Panc1 (cell line): ENCODE measurements around the gene XAF1. TPM values are rescaled to one million over a fixed set of nuclear protein-coding genes. Genes with fewer than 3 reads are reported as not detected.
"Not testable (repeated sequence)": the region's sequence is repeated elsewhere in the genome, so short reads cannot be mapped to it uniquely, and the experiment has no call there.

Experiments
- ATAC-seq: fragments of 200-7000 bp; cut with Tn5 transposase; 2 replicates; pipeline ENCODE4 v1.9.1; 2020; ENCODE audit warnings: mild to moderate bottlenecking, moderate library complexity
- BruUV-seq: library from RNA; stranded (reverse); fragments of 400-500 nt; replicated peaks from 2 replicates; lab custom pipeline; 2021; lab: Mats Ljungman, UMichigan
- CTCF ChIA-PET: fragments of 300-600 bp; sonication (Branson Sonifier 250); formaldehyde crosslinking; loops from one replicate; lab custom pipeline; 2022; ENCODE audit warnings: antibody characterized with exemption; lab: Charles Lee
- POLR2A ChIA-PET: fragments of 300-600 bp; sonication (Branson Sonifier 250); formaldehyde crosslinking; loops from one replicate; lab custom pipeline; 2022; ENCODE audit warnings: antibody characterized with exemption; lab: Charles Lee
- DNase-seq: peaks from one replicate; pipeline ENCODE4 v3.0.0-alpha.2; 2010; ENCODE audit warnings: low read depth, low spot score
- H3K27ac ChIP-seq: 2 replicates; pipeline ENCODE4 v1.5.1; 2011; ENCODE audit warnings: mild to moderate bottlenecking, low read length, inconsistent platforms
- H3K27me3 ChIP-seq: fragments of 200-500 bp; sonication (Bioruptor generic); 2 replicates; pipeline ENCODE4 v1.6.0; 2014; ENCODE audit warnings: low read length, inconsistent platforms; ENCODE audit not compliant: control insufficient read depth, insufficient read depth
- H3K36me3 ChIP-seq: fragments of 200-500 bp; sonication (Bioruptor generic); 2 replicates; pipeline ENCODE4 v1.5.1; 2014; ENCODE audit warnings: inconsistent platforms, mild to moderate bottlenecking, low read length, moderate library complexity; ENCODE audit not compliant: control insufficient read depth, insufficient read depth
- H3K4me1 ChIP-seq: 2 replicates; pipeline ENCODE4 v1.5.1; 2011; ENCODE audit warnings: inconsistent platforms, mild to moderate bottlenecking, low read length, moderate library complexity; ENCODE audit not compliant: control insufficient read depth, insufficient read depth
- H3K4me3 ChIP-seq, 2 experiments: 2 replicates each; pipeline ENCODE4 v1.5.1; 2011 to 2012; ENCODE audit warnings: low read depth in 2 of 2, low read length in 2 of 2, mild to moderate bottlenecking in 2 of 2, inconsistent platforms in 1 of 2, moderate library complexity in 1 of 2
- H3K9me3 ChIP-seq: fragments of 200-500 bp; sonication (Bioruptor generic); 2 replicates; pipeline ENCODE4 v1.5.1; 2014; ENCODE audit warnings: low read depth, mild to moderate bottlenecking, inconsistent platforms, low read length, moderate library complexity; ENCODE audit not compliant: control insufficient read depth, insufficient read depth
- POLR2AphosphoS5 ChIP-seq: IDR thresholded peaks from 2 replicates; pipeline ENCODE4 v1.6.1; 2012; ENCODE audit warnings: mild to moderate bottlenecking, low read depth, low read length, moderate library complexity
- SIN3A ChIP-seq: IDR thresholded peaks from 2 replicates; pipeline ENCODE4 v1.6.1; 2012; ENCODE audit warnings: low read depth, mild to moderate bottlenecking, low read length, moderate library complexity, borderline replicate concordance; ENCODE audit not compliant: insufficient read depth
- TCF7L2 ChIP-seq: IDR thresholded peaks from 2 replicates; pipeline ENCODE4 v1.6.1; 2011; ENCODE audit warnings: mild to moderate bottlenecking, low read depth, low read length, inconsistent platforms
- in situ Hi-C: cut with HindIII; loops from 2 replicates; pipeline ENCODE4 v1.10.0; 2016; ENCODE audit warnings: low sequenced_read_pairs, low pct_unique_long_range_greater_than_20kb
- intact Hi-C: fragments of 100-400 bp; cut with micrococcal nuclease; formaldehyde crosslinking; loops from one replicate; pipeline ENCODE4 v1.10.0; 2022; ENCODE audit not compliant: unreplicated experiment
- total RNA-seq: library from RNA; stranded (reverse); gene quantifications from one replicate; pipeline ENCODE4 v1.2.1, GENCODE V29; 2021; ENCODE audit not compliant: unreplicated experiment
- TF ChIP-seq, protein P1 (sequence below), 2 experiments: IDR thresholded peaks; 2 replicates each; pipeline ENCODE4 v1.6.1; 2011 to 2012; ENCODE audit warnings: low read depth in 2 of 2, control low read depth in 1 of 2, low read length in 1 of 2, mild to moderate bottlenecking in 1 of 2, moderate library complexity in 1 of 2; ENCODE audit not compliant: insufficient read depth in 1 of 2
- TF ChIP-seq, protein P2 (sequence below): fragments of 450-650 bp; IDR thresholded peaks from 2 replicates; pipeline ENCODE4 v1.5.1; 2017; ENCODE audit warnings: mild to moderate bottlenecking

XAF1 gene
- total RNA-seq, 1 experiment from 2014 or later: 3.5 TPM

GRCh38 chr17:6724009-6724408 lies 31.8 kb upstream of the XAF1 start:
- Histone ChIP-seq H3K4me1 (no peaks in the 10 kb centered on the region), H3K27ac (no peak overlapping the region), H3K9me3 (no peaks in the 10 kb centered on the region), H3K36me3 (no peaks in the 10 kb centered on the region), H3K4me3 (no peak overlapping the region), H3K27me3 (peaks cover 6% of the 10 kb centered on the region)
- ATAC-seq (no peak), DNase-seq (no peak)
- TF ChIP-seq, protein P1, sequence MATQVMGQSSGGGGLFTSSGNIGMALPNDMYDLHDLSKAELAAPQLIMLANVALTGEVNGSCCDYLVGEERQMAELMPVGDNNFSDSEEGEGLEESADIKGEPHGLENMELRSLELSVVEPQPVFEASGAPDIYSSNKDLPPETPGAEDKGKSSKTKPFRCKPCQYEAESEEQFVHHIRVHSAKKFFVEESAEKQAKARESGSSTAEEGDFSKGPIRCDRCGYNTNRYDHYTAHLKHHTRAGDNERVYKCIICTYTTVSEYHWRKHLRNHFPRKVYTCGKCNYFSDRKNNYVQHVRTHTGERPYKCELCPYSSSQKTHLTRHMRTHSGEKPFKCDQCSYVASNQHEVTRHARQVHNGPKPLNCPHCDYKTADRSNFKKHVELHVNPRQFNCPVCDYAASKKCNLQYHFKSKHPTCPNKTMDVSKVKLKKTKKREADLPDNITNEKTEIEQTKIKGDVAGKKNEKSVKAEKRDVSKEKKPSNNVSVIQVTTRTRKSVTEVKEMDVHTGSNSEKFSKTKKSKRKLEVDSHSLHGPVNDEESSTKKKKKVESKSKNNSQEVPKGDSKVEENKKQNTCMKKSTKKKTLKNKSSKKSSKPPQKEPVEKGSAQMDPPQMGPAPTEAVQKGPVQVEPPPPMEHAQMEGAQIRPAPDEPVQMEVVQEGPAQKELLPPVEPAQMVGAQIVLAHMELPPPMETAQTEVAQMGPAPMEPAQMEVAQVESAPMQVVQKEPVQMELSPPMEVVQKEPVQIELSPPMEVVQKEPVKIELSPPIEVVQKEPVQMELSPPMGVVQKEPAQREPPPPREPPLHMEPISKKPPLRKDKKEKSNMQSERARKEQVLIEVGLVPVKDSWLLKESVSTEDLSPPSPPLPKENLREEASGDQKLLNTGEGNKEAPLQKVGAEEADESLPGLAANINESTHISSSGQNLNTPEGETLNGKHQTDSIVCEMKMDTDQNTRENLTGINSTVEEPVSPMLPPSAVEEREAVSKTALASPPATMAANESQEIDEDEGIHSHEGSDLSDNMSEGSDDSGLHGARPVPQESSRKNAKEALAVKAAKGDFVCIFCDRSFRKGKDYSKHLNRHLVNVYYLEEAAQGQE (IDR thresholded peaks at IDR 0.05; ENCODE audit: insufficient read depth in 1 of 2, low read depth in 2 of 2, low read length in 1 of 2): no peak
- TF ChIP-seq, protein P2, sequence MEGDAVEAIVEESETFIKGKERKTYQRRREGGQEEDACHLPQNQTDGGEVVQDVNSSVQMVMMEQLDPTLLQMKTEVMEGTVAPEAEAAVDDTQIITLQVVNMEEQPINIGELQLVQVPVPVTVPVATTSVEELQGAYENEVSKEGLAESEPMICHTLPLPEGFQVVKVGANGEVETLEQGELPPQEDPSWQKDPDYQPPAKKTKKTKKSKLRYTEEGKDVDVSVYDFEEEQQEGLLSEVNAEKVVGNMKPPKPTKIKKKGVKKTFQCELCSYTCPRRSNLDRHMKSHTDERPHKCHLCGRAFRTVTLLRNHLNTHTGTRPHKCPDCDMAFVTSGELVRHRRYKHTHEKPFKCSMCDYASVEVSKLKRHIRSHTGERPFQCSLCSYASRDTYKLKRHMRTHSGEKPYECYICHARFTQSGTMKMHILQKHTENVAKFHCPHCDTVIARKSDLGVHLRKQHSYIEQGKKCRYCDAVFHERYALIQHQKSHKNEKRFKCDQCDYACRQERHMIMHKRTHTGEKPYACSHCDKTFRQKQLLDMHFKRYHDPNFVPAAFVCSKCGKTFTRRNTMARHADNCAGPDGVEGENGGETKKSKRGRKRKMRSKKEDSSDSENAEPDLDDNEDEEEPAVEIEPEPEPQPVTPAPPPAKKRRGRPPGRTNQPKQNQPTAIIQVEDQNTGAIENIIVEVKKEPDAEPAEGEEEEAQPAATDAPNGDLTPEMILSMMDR: no peak
- TF ChIP-seq SIN3A: no peak
- no peak for TF ChIP-seq TCF7L2
- TF ChIP-seq POLR2AphosphoS5: no peak
- BruUV-seq: no TSS peak
- ChIA-PET CTCF (no interaction called here), POLR2A (no interaction called here)
- in situ Hi-C loops: no loop called here
- intact Hi-C loops: no loop called here

GRCh38 chr17:6729531-6729930 lies 26.3 kb upstream of the XAF1 start:
- ChIA-PET CTCF (no interaction called here), POLR2A (no interaction called here)
- no peak overlapping the region for H3K4me3 ChIP-seq
- intact Hi-C loops: no loop called here
- H3K27me3 ChIP-seq: peaks cover 2% of the 10 kb centered on the region
- no peak for ATAC-seq
- no peaks in the 10 kb centered on the region for H3K4me1 ChIP-seq
- no peak for DNase-seq
- TF ChIP-seq POLR2AphosphoS5 (no peak), SIN3A (no peak), TCF7L2 (no peak)
- TF ChIP-seq, protein P1 (IDR thresholded peaks at IDR 0.05; ENCODE audit: insufficient read depth in 1 of 2, low read depth in 2 of 2, low read length in 1 of 2): no peak
- TF ChIP-seq, protein P2: no peak
- BruUV-seq: no TSS peak
- in situ Hi-C loops: no loop called here
- no peaks in the 10 kb centered on the region for H3K36me3 ChIP-seq
- H3K9me3 ChIP-seq: no peaks in the 10 kb centered on the region
- no peak overlapping the region for H3K27ac ChIP-seq

- H3K36me3 ChIP-seq, H3K4me3 ChIP-seq, H3K27me3 ChIP-seq, CTCF ChIA-PET, H3K4me1 ChIP-seq, DNase-seq, H3K9me3 ChIP-seq, BruUV-seq, intact Hi-C loops, POLR2A ChIA-PET, ATAC-seq, H3K27ac ChIP-seq, in situ Hi-C loops: not testable (repeated sequence)
Observed at GRCh38 chr17:6746665-6747064, 9.2 kb upstream of the XAF1 start.
